HG02759 (cell line): ENCODE measurements around the gene SPRY1.
A peak's percentile ranks its signal among the peaks of the same experiment; 100 is the strongest.

Experiments
- ATAC-seq: cut with Tn5 transposase; IDR thresholded peaks from one replicate; pipeline ENCODE4 v1.9.1; 2021; ENCODE audit warnings: mild to moderate bottlenecking, moderate library complexity; ENCODE audit not compliant: unreplicated experiment

SPRY1 gene

GRCh38 chr4:123408471-123409084 lies 12.0 kb downstream of the SPRY1 start:
- ATAC-seq = no peak

GRCh38 chr4:123409334-123409733 lies 12.7 kb downstream of the SPRY1 start:
- no peak for ATAC-seq

GRCh38 chr4:123411514-123411913 lies 14.9 kb downstream of the SPRY1 start:
- no peak for ATAC-seq

GRCh38 chr4:123412091-123412505 lies 15.5 kb downstream of the SPRY1 start:
- peak; percentile 76 for ATAC-seq

DNA sequence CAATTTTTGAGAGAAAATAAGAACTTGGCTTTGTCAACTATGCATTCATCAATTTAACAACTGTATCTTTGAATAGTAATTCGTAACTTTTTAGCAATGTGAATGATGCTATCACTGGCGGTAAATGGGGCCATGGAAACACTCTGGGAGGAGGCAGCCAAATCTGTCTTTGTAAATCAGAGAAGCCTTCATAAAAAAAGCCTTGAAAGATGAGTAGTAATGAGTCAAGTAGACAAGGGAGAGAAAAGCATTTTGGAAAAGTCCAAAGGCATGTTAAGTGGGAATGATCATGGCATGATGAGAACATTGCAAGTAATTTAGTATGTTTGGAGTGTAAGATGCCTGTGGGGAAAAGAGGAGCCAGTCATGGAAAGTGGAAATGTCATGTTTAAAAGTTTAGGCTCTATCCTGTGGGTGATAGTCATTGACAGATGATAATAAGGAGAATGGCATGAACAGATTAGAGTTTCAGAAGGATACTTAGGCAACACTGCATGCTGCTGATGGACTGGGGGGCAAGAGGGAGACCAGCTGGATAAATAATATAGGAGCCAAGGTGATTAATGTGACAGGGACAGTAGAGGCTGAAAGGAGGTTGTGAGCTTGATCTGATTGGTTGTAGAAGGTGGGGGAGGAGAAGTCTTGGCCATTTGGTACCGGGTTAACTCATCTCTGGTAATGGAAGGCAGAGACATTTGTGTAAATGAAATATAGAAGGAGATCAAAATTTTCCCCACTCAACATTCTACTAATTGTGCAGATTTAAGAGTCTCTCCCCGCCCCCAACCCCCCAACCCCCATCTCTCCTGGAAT lies 16.3 kb downstream of the SPRY1 start:
- peak; percentile 13 for ATAC-seq

GRCh38 chr4:123415576-123415975 lies 19.0 kb downstream of the SPRY1 start:
- ATAC-seq = no peak

DNA sequence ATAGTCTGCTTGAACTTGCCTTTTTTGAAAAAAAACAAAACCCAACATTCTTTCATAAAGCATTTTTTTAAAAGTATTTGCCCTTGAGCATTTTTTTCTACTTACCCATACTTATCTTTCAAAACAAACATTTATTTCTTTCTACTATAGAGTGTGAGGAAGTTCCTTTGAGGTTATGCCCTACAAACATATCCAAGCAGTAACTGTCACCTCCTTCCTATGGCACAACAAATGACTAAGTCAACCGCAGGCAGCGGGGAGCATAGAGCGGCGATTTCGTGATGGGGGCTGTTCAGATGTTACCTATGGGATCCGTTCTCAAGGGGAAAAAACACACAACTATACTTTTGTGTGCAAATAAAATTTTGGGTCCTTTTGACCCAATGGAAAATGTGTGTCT lies 19.4 kb downstream of the SPRY1 start:
- ATAC-seq = peak; percentile 29

- ATAC-seq = no peak
Observed at GRCh38 chr4:123417813-123418212, 21.2 kb downstream of the SPRY1 start.

DNA sequence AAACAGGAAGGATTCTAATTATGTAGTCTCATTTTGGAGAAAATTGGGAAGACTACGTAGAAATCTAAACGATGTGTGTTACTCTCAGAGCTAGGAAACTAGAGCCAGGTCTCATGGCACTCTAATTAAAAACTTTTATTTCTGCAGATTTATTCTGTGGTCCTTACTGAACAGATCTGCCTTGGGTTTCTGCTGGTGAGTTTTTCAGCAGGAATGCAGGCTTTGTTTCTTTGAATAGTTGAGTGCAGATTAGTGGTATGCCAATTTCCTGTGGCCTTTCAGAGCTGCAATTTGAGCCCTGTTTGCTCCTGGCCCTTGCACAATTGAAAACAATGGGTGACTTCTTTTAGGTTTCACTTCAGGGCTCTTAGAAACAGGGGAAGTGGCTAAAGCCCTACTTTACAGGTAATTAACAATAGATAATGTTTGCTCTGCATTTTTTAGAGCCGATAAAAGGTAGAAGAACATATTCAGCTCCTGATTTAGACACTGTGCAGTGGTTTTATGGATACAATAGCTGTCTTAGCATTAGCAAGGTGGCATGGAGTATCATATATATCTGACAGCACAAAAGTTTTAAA lies 21.8 kb downstream of the SPRY1 start:
- peak; percentile 78 for ATAC-seq

DNA sequence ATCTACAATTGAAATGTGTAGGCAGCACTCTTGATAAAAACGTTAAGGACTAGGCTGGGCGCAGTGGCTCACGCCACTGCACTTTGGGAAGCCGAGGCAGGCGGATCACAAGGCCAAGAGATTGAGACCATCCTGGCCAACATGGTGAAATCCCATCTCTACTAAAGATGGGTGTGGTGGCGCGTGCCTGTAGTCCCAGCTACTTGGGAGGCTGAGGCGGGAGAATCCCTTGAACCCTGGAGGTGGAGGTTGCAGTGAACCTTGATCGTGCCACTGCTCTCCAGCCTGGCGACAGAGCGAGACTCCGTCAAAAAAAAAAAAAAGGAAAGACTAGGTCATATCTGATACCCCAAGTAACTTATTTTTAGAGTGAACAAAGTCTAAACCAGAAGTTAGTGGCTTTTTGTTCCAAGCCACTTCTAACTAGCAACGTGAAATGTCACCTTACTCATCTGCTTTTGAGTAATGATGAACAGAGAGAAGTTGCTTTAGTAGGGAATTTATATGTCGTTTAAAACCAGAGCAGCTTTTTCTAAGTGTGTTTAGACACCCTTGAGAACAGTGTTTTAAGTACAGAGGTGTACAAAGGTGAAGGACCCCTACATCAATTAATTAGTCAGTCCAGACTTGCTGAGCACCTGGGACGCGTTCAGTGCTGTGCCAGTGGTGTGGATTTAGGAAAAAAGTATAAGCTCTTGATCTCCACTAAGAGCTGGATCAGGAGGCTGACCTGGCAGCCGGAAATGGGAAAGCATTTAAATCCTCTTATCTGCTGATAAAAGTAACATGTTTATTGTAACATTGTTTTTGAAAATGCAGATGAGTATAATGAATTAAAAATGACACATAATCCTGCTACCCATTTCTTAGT lies 23.5 kb downstream of the SPRY1 start:
- no peak for ATAC-seq

- ATAC-seq = no peak
Observed at GRCh38 chr4:123421227-123421936, 24.8 kb downstream of the SPRY1 start.

DNA sequence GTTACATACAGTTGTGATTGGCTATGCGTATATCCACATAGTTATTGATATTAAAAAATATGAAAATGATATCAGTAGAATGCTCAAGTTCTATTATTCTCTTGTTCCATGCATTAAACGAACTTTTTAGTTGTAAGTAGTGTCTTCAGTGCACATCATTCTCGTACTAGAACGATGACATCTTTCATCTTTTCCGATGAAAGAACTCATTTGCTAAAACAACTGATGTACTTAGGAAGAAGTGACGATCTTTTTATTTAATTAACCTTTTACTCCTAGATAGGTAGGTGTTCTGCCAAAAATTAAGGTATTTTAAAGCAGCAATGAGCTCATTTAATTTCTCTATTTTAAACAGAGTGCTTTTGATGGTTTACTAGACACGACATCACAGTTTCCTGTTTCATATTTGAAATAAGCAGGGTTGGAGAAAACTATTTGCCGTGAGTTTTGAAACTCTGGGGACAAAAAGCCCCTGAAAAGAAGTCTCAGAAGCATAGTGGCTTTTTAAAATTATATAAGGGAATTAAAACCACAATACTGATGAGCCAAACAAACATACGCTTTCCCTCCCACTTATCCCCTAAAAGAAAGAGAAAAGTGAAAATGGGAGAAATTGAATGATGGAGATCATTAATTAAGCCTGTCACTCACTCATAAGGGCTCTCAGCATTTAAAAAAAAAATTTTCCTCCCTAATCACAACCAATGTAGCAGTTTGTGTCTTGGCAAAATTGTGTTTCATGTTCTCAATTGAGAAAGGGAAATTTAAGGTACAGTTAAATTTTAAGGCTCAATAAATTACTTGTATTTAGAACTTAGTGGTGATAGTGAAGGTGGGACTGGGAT lies 25.6 kb downstream of the SPRY1 start:
- ATAC-seq = no peak

DNA sequence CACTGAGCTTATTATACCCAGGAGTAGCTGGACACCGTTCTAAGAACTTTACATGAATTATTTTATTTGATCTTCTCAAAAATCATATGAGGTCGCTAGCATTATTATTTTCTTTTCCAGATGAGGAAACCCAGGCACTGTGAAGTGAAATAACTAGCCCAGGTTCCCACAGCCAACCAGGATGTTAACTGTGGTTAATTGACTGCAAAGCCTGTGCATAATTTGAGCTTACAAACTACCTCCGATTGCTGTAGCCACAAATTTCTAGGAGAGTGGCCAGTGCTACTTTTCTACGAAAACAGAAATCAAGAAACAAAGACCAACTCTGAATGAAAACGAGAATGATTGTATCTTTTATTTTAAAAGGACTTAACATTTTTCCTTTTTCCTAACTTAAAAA lies 27.2 kb downstream of the SPRY1 start:
- ATAC-seq = no peak

DNA sequence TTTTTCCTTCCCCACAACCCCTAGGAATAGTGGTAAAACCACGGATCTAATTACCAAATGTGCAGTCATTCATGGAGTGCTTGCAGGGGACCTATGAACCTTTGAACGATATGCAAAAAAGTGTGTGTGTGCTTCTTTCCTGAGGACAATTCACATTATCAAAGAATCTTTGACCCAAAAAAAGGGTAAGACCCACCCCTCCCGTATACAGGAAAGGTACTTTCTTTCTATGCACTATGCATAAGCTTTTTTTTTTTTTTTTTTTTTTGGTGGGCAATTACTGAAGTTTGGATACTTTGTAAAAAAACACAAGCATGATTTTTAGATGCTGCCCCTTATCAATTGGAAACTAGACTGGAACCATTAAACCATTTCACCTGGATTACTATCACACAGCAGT lies 31.4 kb downstream of the SPRY1 start:
- ATAC-seq = no peak

GRCh38 chr4:123430031-123430430 lies 33.4 kb downstream of the SPRY1 start:
- no peak for ATAC-seq

DNA sequence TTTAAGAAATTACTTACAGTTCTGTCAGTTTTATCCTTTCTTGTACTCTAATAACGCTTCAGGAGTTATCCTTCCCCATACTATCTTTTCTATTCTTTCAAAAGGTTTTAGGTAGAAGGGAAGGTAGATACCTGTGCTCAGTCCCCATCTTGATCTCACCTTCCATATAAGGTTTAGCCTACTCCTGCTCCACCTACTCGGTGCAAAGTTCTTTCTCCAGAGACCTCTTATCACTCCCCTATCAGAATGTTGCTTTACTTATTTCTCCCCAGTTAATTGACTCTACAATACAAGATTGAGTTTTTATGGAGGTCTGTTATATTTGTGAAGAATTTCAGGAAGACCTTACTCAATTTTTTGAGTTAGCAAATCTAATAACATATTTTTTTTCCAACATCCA lies 33.9 kb downstream of the SPRY1 start:
- no peak for ATAC-seq

DNA sequence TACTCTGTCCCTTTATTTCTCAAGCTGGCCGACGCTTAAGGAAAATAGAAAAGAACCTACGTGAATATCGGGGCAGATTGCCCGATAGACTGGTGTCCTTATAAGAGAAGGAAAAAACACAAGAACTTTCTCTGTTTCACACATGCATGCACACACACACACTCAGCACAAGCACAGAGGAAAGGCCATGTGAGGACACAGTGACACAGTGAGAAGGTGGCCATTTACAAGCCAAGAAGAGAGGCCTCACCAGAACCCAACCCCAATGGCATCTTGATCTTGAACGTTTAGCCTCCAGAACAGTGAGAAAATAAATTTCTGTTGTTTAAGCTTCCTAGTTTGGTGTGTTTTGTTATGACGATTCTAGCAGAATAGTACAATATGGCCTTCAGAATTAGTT lies 37.0 kb downstream of the SPRY1 start:
- ATAC-seq = no peak

GRCh38 chr4:123433976-123434375 lies 37.4 kb downstream of the SPRY1 start:
- no peak for ATAC-seq

GRCh38 chr4:123435246-123436113 lies 38.9 kb downstream of the SPRY1 start:
- ATAC-seq = no peak
